ENCODE results near the gene OXSM. TPM values are rescaled to one million over a fixed set of nuclear protein-coding genes. Genes with fewer than 3 reads are reported as not detected.

OXSM gene
- polyA plus RNA-seq, 3 donors, result 2.9 to 8.2 (median 4.5) TPM

DNA sequence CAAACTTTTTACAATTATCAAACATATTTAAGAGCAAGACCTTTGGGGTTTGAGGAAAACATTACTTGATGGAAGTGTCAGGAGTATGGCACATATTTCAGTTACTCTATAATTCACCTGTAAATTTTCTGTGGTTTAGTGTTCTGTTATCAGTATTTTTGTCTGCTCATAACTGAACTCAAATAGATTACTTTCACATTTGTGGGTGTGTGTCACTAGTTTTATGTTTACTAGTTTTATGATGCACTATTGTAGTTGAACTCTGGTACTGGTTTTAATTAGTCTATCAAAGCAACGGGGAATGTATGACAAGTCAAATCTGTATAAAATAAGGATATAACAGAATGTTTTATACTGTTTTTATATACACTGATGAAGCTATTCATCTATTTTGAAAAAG is 27.2 kb downstream of the OXSM start:
- no peak overlapping the region for H3K27ac ChIP-seq (ENCODE audit: low read depth in 1 of 2, low read length in 2 of 2)
- H3K4me2 ChIP-seq (replicated peaks; ENCODE audit: extremely low read depth, low read length, poor library complexity, severe bottlenecking), result no peak overlapping the region
- Mint-ChIP-seq H3K4me1 (no peaks in the 10 kb centered on the region), H3K9me3 (peaks cover 0 to 2% (median 0%) of the 10 kb centered on the region in 7 donors), H3K36me3 (no peaks in the 10 kb centered on the region), H3K4me3 (no peak overlapping the region), H3K27ac (no peak overlapping the region), H3K27me3 (ENCODE audit: low read depth in 3 of 3) (peaks cover 0 to 3% (median 0%) of the 10 kb centered on the region in 3 donors)
- H3K27me3 ChIP-seq (ENCODE audit: control insufficient read depth in 2 of 2, insufficient read depth in 2 of 2, low read length in 2 of 2), result no peaks in the 10 kb centered on the region
- no peak overlapping the region for H3K9ac ChIP-seq (ENCODE audit: insufficient read depth, low read length, poor library complexity, severe bottlenecking)
- intact Hi-C loops (cut with micrococcal nuclease), result no loop called here
- TF ChIP-seq, protein P1, sequence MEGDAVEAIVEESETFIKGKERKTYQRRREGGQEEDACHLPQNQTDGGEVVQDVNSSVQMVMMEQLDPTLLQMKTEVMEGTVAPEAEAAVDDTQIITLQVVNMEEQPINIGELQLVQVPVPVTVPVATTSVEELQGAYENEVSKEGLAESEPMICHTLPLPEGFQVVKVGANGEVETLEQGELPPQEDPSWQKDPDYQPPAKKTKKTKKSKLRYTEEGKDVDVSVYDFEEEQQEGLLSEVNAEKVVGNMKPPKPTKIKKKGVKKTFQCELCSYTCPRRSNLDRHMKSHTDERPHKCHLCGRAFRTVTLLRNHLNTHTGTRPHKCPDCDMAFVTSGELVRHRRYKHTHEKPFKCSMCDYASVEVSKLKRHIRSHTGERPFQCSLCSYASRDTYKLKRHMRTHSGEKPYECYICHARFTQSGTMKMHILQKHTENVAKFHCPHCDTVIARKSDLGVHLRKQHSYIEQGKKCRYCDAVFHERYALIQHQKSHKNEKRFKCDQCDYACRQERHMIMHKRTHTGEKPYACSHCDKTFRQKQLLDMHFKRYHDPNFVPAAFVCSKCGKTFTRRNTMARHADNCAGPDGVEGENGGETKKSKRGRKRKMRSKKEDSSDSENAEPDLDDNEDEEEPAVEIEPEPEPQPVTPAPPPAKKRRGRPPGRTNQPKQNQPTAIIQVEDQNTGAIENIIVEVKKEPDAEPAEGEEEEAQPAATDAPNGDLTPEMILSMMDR (IDR thresholded peaks at IDR 0.05), result no peak
- H3K36me3 ChIP-seq (replicated peaks in 1 of 2; ENCODE audit: control insufficient read depth in 1 of 2, insufficient read depth in 2 of 2, low read length in 2 of 2), result no peaks in the 10 kb centered on the region
- H3K79me2 ChIP-seq (ENCODE audit: insufficient read depth, low read length), result no peaks in the 10 kb centered on the region
- H4K20me1 ChIP-seq (ENCODE audit: insufficient read depth, low read length), result no peaks in the 10 kb centered on the region
- no CpG with 5 or more reads among the region's 1 CpG for WGBS (ENCODE audit: insufficient coverage)
- H3K9me3 ChIP-seq (replicated peaks in 1 of 2; ENCODE audit: control insufficient read depth in 1 of 2, insufficient read depth in 1 of 2, low read length in 2 of 2), result no peaks in the 10 kb centered on the region
- H3K4me1 ChIP-seq (ENCODE audit: control insufficient read depth in 1 of 2, insufficient read depth in 2 of 2, low read length in 2 of 2), result no peaks in the 10 kb centered on the region
- H2AFZ ChIP-seq (ENCODE audit: insufficient read depth, low read depth, low read length, poor library complexity, severe bottlenecking), result no peak overlapping the region
- DNase-seq, result no peak
- H3K4me3 ChIP-seq (replicated peaks in 1 of 3; ENCODE audit: low read depth in 2 of 3, low read length in 3 of 3), result no peak overlapping the region

DNA sequence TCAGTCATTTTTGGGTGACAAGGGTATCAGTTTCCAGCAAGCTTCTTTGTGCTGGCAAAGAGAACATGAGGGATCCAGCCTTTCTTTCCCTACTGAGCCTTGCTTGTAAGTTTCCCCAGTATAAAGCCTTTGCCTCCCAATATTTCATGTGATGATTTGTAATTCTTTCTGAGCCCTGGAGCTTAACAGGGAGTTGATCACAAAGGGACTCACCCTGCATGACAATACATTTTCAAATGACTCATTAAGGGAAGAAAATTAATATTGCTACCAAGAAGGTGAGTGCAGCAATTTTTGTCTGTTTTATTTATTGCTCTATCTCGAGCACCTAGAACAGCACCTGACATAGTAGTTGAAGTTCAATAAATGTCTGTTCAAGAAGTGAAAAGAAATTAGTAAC is 27.7 kb downstream of the OXSM start:
- intact Hi-C loops (cut with micrococcal nuclease), result no loop called here
- peaks cover 0 to 3% (median 0%) of the 10 kb centered on the region in 3 donors for H3K27me3 Mint-ChIP-seq (ENCODE audit: low read depth in 3 of 3)
- Histone ChIP-seq H3K9me3 (replicated peaks in 1 of 2; ENCODE audit: control insufficient read depth in 1 of 2, insufficient read depth in 1 of 2, low read length in 2 of 2) (no peaks in the 10 kb centered on the region), H4K20me1 (ENCODE audit: insufficient read depth, low read length) (no peaks in the 10 kb centered on the region), H3K9ac (ENCODE audit: insufficient read depth, low read length, poor library complexity, severe bottlenecking) (no peak overlapping the region), H3K4me1 (ENCODE audit: control insufficient read depth in 1 of 2, insufficient read depth in 2 of 2, low read length in 2 of 2) (no peaks in the 10 kb centered on the region), H3K4me2 (replicated peaks; ENCODE audit: extremely low read depth, low read length, poor library complexity, severe bottlenecking) (no peak overlapping the region), H3K79me2 (ENCODE audit: insufficient read depth, low read length) (no peaks in the 10 kb centered on the region), H3K36me3 (replicated peaks in 1 of 2; ENCODE audit: control insufficient read depth in 1 of 2, insufficient read depth in 2 of 2, low read length in 2 of 2) (no peaks in the 10 kb centered on the region), H3K27me3 (ENCODE audit: control insufficient read depth in 2 of 2, insufficient read depth in 2 of 2, low read length in 2 of 2) (no peaks in the 10 kb centered on the region), H3K4me3 (replicated peaks in 1 of 3; ENCODE audit: low read depth in 2 of 3, low read length in 3 of 3) (no peak overlapping the region), H2AFZ (ENCODE audit: insufficient read depth, low read depth, low read length, poor library complexity, severe bottlenecking) (no peak overlapping the region), H3K27ac (ENCODE audit: low read depth in 1 of 2, low read length in 2 of 2) (no peak overlapping the region)
- TF ChIP-seq, protein P1 (IDR thresholded peaks at IDR 0.05), result no peak
- WGBS (ENCODE audit: insufficient coverage), result no CpG with 5 or more reads among the region's 1 CpG
- no peaks in the 10 kb centered on the region for H3K4me1 Mint-ChIP-seq
- no peak overlapping the region for H3K4me3 Mint-ChIP-seq
- no peaks in the 10 kb centered on the region for H3K36me3 Mint-ChIP-seq
- H3K9me3 Mint-ChIP-seq, result peaks cover 0 to 2% (median 0%) of the 10 kb centered on the region in 7 donors
- H3K27ac Mint-ChIP-seq, result no peak overlapping the region
- no peak for DNase-seq

Data from CD14-positive monocyte (primary cell).